Measurements from ENCODE around the gene OGFOD3.

DNA sequence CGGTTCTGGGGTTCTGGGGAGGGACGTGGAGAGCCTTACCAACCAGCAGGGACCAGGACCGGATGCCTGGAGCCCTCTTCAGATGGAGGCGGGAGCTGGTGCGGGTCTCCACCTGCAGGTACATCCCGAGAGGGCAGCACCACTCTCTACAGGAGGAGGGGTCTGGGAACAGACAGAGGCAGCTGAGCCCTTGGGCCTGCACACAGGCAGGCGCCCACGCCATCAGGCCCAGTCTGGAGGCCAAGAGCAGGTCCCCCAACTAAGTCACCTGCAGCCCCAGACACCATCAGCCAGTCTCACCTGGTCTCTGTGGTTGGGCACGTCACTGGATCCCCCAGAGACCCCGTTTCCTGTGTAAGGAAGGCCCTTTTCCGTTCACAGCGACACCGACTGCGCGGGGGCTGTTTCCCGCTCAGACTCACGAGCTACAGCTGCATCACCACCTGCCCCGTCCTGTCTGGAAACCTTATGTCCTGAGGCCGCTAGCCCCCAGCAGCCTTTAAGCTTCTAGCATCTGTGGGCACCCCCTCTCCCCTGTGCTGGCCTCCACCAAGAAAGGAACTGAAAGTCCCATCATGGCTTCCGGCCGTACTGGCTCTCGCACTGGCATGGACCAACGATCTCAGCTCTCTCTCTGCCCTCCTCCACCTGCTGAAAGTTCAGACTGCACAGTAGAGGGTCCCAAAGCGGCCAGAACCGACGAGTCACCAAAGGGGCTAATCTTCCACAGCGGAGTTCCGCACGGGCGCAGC lies 30.9 kb upstream of the OGFOD3 start:
- TF ChIP-seq, protein P1, sequence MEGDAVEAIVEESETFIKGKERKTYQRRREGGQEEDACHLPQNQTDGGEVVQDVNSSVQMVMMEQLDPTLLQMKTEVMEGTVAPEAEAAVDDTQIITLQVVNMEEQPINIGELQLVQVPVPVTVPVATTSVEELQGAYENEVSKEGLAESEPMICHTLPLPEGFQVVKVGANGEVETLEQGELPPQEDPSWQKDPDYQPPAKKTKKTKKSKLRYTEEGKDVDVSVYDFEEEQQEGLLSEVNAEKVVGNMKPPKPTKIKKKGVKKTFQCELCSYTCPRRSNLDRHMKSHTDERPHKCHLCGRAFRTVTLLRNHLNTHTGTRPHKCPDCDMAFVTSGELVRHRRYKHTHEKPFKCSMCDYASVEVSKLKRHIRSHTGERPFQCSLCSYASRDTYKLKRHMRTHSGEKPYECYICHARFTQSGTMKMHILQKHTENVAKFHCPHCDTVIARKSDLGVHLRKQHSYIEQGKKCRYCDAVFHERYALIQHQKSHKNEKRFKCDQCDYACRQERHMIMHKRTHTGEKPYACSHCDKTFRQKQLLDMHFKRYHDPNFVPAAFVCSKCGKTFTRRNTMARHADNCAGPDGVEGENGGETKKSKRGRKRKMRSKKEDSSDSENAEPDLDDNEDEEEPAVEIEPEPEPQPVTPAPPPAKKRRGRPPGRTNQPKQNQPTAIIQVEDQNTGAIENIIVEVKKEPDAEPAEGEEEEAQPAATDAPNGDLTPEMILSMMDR (IDR thresholded peaks at IDR 0.05) = no peak
- TF ChIP-seq POLR2A (IDR thresholded peaks at IDR 0.05) = no peak
- TF ChIP-seq POLR2AphosphoS5 (IDR thresholded peaks at IDR 0.05; ENCODE audit: insufficient read depth in 1 of 2, low read depth in 1 of 2) = peak in 1 of 2 donors; percentile 45

All from vagina (tissue), 2 donors.